Retinal pigment epithelial cell (primary cell): ENCODE data around the gene FAM171A1.

Source experiments
- DNase-seq: peaks from one replicate; pipeline ENCODE4 v3.0.0-alpha.2; 2010; ENCODE audit warnings: low read depth
- H3K4me3 ChIP-seq: 2 replicates; pipeline ENCODE4 v1.5.1; 2011; ENCODE audit warnings: mild to moderate bottlenecking, low read length, control low read depth, moderate library complexity
- TF ChIP-seq, protein P1 (sequence below): conservative IDR thresholded peaks from 2 replicates; pipeline ENCODE4 v1.5.1; 2011; ENCODE audit warnings: low read depth, low read length, control low read depth, inconsistent platforms

Gene FAM171A1

GRCh38 chr10:15300145-15300544 is 70.9 kb downstream of the FAM171A1 start:
- TF ChIP-seq, protein P1, sequence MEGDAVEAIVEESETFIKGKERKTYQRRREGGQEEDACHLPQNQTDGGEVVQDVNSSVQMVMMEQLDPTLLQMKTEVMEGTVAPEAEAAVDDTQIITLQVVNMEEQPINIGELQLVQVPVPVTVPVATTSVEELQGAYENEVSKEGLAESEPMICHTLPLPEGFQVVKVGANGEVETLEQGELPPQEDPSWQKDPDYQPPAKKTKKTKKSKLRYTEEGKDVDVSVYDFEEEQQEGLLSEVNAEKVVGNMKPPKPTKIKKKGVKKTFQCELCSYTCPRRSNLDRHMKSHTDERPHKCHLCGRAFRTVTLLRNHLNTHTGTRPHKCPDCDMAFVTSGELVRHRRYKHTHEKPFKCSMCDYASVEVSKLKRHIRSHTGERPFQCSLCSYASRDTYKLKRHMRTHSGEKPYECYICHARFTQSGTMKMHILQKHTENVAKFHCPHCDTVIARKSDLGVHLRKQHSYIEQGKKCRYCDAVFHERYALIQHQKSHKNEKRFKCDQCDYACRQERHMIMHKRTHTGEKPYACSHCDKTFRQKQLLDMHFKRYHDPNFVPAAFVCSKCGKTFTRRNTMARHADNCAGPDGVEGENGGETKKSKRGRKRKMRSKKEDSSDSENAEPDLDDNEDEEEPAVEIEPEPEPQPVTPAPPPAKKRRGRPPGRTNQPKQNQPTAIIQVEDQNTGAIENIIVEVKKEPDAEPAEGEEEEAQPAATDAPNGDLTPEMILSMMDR: no peak
- H3K4me3 ChIP-seq: no peak overlapping the region
- DNase-seq: no peak

DNA sequence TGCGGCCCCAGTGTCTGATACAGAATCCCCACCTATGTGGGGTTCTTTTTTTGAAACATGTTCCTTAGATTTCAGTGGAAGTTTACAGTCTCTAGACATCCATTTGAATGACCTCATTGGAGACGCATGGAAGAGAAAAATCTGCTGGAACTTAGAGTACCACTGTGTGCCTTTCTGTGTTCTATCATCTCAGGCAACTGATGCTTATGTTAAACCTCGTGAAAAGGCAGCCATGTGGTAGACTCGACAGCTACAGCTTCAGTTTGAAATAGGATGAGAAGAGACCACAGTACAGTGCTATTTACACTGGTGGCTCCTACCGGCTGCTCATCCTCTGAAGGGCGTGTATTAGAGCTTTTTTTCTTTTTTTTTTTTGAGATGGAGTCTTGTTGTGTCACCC is 74.4 kb downstream of the FAM171A1 start:
- DNase-seq: no peak
- H3K4me3 ChIP-seq: no peak overlapping the region

DNA sequence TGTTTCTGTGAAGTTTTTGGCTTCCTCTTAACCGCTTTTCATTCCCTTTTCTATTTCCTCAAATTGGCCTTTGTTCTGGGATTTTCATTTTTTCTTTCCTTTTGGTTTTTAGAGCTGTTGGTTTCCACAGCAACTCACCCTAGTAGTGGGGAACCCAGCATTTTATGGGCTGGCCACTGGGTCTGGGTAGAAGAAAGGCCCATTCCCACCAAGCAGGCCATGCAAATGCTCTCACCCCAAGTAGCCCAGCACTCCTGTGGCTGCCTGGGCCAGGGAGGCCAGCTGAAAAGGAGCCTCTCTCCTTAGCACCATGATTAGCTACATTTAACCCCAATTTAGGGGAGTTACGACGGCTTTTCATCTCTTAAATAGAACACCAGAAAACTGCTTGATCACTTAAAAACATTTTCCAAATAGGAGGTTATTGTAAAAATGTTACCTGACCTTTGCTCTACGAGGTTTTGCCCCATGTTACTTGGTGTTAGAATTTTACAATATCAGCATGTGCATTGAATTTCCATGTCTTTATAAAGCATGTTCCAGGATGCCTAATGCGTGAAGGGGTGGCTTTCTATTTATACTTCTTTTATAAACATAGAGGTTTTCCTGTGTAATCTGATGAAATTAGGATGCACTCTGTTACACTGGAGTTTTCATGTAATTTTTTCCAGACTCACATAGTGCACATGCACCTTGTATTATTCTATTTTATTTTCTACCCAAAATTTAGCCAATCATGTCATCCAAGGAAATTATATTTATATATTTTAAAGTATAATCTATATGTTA is 75.4 kb downstream of the FAM171A1 start:
- DNase-seq: no peak
- no peak overlapping the region for H3K4me3 ChIP-seq
- TF ChIP-seq, protein P1: no peak

More for the DNA sequence above, 74.4 kb downstream of the FAM171A1 start:
- TF ChIP-seq, protein P1: no peak

- DNase-seq: no peak
- H3K4me3 ChIP-seq: no peak overlapping the region
- TF ChIP-seq, protein P1: no peak
These were observed 76.9 kb downstream of the FAM171A1 start for GRCh38 chr10:15293862-15294842.

- H3K4me3 ChIP-seq: no peak overlapping the region
- TF ChIP-seq, protein P1: no peak
- DNase-seq: no peak
These were observed 80.4 kb downstream of the FAM171A1 start for GRCh38 chr10:15290671-15291070.

GRCh38 chr10:15290150-15290549 is 80.9 kb downstream of the FAM171A1 start:
- DNase-seq: no peak
- TF ChIP-seq, protein P1: no peak

More at GRCh38 chr10:15290150-15290549, 80.9 kb downstream of the FAM171A1 start:
- no peak overlapping the region for H3K4me3 ChIP-seq
